GM21825 (cell line): ENCODE measurements around the gene LGALS12.
"Not testable (repeated sequence)": the region's sequence is repeated elsewhere in the genome, so short reads cannot be mapped to it uniquely, and the experiment has no call there.

Experiments used
- ATAC-seq: cut with Tn5 transposase; IDR thresholded peaks from one replicate; pipeline ENCODE4 v1.9.1; 2021; ENCODE audit warnings: mild to moderate bottlenecking, moderate library complexity; ENCODE audit not compliant: unreplicated experiment

LGALS12 gene

DNA sequence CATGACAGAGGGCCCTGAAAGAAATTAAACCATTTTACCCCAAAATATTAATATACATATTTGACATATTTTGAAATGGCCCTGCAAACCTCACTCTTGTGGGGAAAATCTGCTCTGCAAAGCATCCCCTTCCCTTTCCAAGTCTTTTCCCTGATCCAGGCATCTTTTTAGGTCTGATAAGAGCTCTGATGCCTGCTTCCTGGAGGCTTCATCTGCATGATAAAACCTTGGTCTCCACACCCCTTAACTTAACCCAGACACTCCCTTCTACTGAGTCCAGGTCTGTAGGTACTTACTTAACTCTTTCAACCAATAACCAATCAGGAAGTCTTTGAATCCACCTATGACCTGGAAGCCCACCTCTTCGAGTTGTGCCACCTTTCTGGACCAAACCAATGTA is 1.8 kb upstream of the LGALS12 start:
- ATAC-seq, result no peak

DNA sequence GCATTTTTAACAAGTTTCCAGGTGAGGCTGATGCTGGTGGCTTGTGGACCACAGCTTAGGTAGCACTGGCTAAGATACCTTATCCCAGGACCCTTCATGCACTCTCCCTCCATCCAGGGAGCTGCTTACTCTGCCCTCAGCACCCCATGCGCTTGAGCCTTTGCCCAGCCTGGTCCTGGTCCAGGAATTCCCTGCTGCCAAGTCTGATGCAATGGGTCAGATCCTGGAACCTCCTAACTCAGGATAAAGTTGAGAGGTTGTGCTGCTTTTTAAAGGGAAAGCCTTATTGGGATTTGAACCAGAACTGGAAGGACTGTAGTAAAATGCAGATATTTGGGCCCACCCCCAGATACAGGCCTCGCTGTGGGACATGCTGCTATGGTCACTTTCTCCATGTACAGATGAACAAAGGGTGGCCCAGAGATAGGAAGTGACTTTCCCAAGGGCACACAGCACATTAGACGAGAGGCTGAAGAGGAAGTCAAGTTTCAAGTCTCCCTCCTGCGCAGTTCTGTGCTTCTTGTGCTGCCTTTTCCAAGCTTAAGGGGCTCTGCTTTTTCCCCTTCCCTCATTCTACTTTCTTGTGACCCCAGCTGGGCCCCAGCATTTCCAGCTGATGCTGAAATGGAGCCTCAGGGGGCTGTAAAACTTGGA is 824 bp upstream of the LGALS12 start:
- ATAC-seq, result no peak

DNA sequence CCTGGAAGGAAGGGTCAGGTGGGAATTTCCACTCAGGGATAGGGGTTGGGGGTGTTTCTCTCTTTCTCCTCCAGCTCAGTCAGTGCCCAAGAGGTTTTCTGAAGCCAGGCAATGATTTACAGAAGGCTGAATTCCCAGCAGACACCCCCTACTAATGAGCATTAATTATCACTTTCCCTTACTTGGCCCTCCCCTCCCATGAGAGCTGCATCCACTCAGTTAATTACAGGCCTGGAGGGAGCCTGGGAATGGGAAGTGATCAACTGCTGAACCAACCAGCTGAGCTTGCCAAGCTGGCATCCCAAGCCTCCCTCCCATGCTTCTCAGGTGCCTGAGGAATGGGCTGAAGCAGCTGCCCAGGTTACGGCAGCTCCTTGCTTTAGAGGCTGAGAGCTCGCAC is 992 bp downstream of the LGALS12 start:
- no peak for ATAC-seq

DNA sequence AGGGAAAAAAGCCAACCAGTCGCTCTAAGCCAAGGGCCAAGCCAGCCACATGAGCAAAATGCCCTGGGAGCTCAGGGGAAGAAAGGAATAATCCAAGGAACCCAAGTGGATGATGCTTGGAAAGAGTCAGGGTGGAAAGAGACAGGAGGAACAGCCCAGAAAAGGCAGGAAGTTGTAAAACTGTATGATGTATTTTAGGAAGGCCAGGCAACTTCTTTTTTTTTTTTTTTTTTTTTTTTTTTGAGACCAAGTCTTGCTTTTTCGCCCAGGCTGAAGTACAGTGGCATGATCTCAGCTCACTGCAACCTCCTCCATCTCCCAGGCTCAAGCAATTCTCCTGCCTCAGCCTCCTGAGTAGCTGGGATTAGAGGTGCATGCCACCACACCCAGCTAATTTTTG is 1.6 kb downstream of the LGALS12 start:
- no peak for ATAC-seq

DNA sequence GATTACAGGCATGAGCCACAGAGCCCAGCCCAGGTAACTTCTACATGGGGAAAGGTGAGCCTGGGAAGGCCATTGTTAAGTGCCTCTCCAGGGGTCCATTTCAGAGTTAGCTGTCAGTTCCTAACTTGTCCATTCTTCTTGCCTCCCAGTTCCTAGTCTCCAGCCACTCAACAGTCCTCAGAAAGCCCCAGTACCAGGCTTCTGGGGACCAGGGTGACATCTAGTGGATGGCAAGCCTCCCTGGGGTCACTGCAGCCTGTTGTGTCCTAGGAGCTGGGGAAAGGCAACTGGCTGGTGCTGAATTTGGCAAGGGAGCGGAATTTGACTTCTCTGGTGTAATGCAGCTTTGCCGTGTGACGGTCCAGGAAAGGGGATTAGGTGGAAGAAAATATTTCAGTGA is 2.1 kb downstream of the LGALS12 start:
- ATAC-seq, result no peak

DNA sequence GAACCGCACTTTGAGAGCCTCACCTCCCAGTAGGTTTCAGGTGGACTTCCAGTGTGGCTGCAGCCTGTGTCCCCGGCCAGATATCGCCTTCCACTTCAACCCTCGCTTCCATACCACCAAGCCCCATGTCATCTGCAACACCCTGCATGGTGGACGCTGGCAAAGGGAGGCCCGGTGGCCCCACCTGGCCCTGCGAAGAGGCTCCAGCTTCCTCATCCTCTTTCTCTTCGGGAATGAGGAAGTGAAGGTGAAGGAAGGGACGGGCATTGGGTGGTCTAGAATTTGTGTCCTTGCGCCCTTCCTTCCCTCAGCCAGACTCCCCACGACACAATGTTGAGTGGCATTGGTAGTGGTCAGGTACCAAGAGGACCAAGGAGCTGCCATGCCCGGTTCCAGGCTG is 2.9 kb downstream of the LGALS12 start:
- no peak for ATAC-seq

DNA sequence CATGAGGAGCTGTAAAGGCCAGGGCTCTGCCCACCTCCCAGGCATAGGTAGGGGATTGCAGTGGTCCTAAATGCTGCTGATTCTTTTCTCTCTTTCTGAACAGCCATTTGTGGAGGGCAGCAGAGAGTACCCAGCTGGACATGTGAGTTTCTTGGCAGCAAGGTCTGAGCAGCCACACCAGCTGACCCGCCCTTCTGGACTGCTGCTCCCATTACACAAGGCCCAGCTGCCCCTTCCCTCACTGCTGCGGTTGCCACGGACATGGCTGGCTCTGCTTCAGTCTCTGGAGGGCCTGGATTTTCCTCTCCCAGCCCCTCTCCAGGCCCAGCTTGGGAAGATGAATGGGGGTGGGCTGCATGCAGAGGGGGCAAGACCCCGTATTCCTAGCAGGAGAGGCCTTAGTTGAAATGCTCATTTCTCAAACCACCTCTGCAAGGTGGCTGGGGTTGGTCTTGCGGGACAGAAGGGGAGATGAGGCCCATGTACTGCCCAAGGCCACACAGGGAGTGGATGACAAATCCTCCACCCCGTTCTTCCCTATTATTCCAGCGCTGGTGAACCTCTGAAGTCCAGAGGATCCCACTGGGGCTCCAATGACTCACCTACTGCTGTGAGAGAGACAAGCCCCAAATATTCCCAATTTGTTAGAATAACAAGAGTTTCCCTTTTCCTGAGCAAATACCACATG is 4.6 kb downstream of the LGALS12 start:
- ATAC-seq, result no peak

DNA sequence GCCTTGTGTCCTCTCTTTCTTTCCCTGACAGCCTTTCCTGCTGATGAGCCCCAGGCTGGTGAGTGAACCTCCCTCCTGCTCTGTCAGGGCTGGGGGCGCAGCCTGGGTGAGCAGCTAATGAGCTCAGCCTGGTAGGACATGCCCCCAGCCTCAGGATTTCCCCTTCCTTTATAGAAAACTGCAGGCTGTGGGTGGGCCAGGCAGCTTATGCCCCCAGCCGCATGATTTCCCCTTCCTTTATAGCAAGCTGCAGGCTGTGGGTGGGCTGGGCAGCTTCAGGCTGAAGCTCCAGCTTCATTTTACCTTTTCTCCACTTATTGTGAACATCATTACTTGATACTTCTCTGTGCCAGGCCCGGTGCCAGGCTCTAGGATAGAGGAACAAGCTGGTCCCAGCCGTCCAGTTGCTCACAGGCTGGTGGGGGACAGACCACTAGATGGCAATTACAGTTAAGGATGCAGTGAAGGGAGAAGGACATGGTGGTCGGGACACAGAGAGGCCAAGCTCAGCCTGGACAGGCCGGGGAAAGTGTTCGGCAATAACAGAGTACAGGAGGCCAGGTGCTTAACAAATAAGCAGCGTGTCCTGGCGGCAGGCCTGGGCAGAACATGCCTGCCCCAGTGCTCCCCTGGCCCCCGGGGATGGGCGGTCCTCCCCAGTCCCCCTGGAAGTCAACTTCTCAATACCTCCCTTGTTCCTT is 5.3 kb downstream of the LGALS12 start:
- ATAC-seq, result no peak

DNA sequence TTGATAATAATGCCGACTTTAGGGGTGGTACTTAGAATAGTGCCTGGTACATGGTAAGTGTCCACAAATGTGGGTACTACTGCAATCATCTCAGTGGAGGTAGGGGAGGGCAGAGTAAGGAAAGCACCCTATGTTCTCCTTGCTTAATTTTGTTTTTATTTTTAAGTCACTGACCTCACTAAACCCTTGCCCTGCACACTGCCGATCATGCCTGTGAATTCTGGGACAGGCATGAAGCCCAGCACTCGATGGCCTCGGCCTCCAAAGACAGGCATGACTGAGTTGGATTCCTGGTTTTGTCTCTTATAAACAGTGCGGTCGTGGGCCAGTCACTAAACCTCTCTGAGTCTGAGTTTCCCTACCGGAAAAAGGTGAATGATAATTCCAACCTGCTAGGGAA is 6.9 kb downstream of the LGALS12 start:
- ATAC-seq, result no peak

DNA sequence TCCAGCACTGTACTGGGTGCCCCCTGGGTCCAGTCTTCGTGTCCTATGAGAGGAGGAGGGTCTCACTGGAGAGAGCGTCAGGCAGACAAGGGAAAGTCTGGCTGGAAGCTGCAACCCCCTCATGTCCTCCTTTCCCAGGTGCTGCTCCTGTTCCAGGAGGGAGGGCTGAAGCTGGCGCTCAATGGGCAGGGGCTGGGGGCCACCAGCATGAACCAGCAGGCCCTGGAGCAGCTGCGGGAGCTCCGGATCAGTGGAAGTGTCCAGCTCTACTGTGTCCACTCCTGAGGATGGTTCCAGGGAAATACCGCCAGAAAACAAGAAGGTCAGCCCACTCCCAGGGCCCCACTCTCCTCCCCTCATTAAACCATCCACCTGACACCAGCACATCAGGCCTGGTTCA is 10.2 kb downstream of the LGALS12 start:
- ATAC-seq, result no peak

DNA sequence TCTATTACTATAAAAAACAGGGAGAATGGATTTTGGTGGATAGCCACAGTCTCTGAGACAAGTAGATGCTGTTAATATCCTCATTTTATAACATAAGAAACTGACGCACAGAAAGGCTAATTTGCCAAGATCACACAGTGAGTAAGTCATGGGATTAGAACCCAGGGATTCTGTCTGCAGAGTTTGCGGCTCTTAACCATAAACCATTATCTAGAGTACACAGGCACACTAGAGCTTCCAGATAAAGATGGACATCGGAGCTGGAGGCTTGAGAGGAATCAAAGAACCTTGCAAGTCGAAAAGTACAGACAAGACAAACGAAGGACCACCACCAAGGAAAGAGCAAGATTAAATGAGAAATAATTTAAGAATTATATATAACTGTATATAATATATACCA is 11.3 kb downstream of the LGALS12 start:
- ATAC-seq, result no peak

DNA sequence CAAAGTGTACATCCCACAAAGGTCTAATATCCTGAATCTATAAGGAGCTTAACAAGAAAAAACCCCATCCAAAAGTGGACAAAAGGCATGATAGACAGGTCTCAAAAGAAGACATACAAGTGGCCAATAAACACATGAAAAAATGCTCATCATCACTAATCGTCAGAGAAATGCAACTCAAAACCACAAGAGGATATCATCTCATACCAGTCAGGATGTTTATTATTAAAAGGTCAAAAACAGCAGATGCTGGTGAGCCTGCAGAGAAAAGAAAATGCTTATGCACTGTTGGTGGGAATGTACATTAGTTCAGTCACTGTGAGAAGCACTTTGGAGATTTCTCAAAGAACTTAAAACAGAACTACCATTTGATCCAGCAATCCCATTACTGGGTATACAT is 12.7 kb downstream of the LGALS12 start:
- no peak for ATAC-seq

DNA sequence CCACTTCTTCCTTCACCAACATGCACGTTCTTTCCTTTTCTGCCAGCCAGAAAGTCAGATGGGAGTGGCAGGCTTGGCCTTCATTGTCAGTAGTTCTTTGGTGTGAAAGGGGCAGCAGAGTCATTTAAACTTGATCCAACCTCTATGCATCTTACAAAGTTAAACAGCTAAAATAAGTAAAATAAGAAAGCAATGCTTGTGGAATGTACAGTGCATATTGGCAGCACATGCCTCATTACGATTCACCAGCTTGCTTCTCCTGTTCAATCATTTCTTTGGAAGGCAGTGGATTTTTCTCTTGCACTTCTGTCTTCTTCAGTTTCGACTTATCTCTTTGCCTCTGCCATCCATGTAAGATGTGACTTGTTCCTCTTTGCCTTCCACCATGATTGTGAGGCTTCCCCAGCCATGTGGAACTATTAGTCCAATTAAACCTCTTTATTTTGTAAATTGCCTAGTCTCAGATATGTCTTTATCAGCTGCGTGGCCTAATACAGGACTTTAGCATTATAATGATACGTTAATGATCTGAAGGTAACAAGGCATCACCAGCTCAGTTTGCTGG is 14.8 kb downstream of the LGALS12 start:
- ATAC-seq, result no peak

DNA sequence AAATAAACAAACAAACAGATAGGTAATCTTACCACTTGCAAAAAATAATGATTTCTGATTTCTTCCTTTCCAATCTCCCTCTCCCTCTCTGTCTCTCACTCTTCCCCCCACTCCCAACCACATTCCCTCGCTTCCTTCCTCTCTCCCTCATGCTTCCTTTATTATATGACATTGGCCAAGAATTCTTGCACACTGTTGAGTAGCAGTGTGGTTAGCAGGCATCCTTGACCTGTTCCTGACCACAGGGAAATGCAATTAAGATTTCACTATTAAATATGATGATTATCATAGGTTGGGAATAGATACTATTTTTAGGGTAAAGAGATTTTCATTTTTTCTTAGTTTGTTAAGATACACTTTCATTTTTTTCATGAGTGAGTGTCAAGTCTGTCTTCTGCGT is 16.0 kb downstream of the LGALS12 start:
- no peak for ATAC-seq

DNA sequence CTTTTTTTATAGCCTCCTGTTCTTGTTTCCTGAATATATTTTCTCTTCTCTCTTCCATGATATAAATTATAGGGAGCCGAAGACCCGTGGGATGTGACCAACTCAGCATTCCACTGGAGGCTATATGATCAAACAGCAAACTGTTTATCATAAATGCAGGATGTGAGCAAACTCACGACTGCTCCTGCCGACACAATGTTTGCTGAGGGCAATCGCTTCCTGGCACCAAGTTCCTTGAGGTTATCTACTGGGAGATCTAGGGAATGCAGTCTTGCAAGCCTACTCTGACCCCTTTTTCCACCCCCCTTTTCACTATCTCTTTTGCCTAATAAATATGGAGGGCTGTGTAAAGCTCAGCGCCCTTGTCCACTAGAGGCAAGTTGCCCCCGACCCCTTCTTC is 17.3 kb downstream of the LGALS12 start:
- ATAC-seq, result no peak

DNA sequence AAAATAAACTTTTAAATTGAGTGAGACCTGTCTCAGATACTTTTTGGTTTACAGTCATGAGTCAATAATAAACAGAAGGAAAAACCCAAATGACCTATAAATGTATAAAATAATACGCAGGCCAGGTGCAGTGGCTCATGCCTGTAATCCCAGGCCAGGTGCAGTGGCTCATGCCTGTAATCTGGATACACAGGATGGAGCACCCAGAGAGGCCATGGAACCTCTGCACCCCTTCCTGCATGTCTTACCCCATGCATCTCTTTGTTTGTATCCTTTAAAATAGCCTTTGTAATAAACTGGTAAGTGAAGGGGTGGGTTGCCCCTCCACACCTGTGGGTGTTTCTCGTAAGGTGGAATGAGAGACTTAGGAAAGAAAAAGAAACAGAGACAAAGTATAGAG is 21.8 kb downstream of the LGALS12 start:
- no peak for ATAC-seq

DNA sequence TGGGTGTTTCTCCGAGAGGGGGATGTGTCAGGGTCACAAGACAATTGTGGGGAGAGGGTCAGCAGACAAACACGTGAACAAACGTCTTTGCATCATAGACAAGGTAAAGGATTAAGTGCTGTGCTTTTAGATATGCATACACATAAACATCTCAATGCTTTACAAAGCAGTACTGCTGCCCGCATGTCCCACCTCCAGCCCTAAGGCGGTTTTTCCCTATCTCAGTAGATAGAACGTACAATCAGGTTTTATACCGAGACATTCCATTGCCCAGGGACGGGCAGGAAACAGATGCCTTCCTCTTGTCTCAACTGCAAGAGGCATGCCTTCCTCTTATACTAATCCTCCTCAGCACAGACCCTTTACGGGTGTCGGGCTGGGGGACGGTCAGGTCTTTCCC is 22.3 kb downstream of the LGALS12 start:
- not testable (repeated sequence) for ATAC-seq

DNA sequence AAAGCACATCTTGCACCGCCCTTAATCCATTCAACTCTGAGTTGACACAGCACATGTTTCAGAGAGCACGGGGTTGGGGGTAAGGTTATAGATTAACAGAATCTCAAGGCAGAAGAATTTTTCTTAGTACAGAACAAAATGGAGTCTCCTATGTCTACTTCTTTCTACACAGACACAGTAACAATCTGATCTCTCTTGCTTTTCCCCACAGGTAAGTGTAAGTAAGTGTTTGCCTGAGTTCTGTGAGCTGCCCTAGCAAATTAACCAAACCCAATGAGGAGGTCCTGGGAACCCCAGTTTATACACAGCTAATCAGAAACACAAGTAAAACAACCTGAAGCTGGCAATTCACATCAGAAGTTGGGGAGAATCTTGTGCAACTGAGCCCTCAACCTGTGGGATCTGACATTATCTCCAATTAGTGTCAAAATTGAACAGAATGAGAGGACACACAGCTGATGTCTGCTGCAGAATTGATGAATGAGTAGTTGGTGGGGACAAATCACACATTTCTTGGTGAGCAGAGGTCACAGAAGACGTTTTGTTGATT is 22.9 kb downstream of the LGALS12 start:
- ATAC-seq, result not testable (repeated sequence)

DNA sequence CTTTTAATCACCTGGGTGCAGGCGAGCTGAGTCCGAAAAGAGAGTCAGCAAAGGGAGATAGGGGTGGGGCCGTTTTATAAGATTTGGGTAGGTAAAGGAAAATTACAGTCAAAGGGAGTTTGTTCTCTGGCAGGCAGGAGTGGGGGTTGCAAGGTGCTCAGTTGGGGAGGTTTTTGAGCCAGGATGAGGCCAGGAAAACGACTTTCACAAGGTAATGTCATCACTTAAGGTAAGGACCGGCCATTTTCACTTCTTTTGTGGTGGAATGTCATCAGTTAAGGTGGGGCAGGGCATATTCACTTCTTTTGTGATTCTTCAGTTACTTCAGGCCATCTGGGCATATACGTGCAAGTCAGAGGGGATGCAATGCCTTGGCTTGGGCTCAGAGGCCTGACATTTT is 23.5 kb downstream of the LGALS12 start:
- ATAC-seq, result not testable (repeated sequence)

DNA sequence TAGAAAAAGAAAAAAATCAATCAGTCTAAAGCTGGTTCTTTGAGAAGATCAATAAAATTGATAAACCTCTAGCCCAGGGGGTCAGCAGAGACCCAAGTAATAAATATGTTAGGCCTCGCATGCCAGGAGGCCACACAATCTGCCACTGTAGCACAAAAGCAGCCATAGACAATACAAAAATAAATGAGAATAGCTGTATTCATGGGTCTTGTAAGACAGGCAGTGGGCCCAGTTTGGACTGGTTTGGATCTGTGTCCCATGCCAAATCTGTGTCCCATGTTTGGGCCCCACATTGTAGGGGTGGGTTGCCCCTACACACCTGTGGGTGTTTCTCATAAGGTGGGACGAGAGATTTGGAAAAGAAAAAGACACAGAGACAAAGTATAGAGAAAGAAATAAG is 24.1 kb downstream of the LGALS12 start:
- no peak for ATAC-seq

DNA sequence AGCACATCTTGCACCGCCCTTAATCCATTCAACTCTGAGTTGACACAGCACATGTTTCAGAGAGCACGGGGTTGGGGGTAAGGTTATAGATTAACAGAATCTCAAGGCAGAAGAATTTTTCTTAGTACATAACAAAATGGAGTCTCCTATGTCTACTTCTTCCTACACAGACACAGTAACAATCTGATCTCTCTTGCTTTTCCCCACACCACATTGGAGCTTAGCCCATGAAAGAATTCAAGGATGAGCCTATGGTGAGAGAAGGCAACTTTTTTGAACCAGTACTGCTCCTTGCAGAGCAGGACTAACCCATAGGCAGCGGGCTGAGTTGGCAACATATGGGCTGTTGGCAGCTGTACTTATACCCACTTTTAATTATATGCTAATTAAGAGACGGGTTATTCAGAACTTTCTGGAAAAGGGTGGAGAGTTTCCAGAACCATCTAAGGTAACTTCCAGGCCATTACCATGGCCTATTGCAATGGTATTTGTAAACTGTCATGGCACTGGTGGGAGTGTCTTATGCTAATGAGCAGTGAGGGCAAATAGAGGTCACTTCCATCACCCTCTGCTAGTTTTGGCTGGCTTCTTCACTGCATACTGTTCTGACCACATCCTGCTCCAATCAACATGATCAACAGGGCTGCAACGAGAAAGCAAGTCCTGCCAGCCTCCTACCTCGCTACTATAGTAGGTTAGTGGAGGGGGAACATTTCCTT is 25.3 kb downstream of the LGALS12 start:
- ATAC-seq, result peak; percentile 81
